PFSK-1 (cell line): ENCODE data around the gene MPND.

Experiments
- POLR2AphosphoS5 ChIP-seq: IDR thresholded peaks from 2 replicates; pipeline ENCODE4 v1.6.1; 2012; ENCODE audit warnings: low read depth, mild to moderate bottlenecking, control low read depth, low read length, moderate library complexity
- REST ChIP-seq, 2 experiments: IDR thresholded peaks; 2 replicates each; pipeline versions ENCODE4 v1.6.1 to v1.8.0; 2011 to 2012; ENCODE audit warnings: low read depth in 2 of 2, low read length in 2 of 2, control low read depth in 1 of 2, inconsistent platforms in 1 of 2, mild to moderate bottlenecking in 1 of 2, moderate library complexity in 1 of 2; ENCODE audit not compliant: insufficient read depth in 1 of 2

DNA sequence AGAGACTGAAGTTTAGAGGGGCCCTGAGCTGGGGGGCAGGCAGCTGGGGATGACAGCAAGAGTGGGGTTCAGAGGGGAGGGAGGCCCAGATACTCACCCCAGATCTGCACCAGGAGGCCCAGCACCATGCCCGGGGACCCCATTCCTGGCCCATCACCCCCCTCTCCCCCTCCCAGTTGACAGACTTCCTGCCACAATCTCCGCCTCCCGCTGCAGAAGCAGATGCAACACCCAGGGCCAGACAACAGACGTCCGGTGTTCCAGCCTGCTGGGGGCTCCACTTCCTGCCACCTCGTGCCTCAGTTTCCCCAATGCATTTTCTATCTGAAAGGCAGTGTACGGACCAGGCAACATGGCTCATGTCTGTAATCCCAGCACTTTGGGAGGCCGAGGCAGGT, 41.1 kb upstream of the MPND start, which contains the start of gene TMIGD2:
- no peak for TF ChIP-seq REST (IDR thresholded peaks at IDR 0.05; ENCODE audit: insufficient read depth in 1 of 2, low read depth in 2 of 2, low read length in 2 of 2)
- TF ChIP-seq POLR2AphosphoS5, result no peak
